Measurements from ENCODE around the gene WNT2B. TPM values are rescaled to one million over a fixed set of nuclear protein-coding genes. Genes with fewer than 3 reads are reported as not detected.

WNT2B gene
- total and polyA plus RNA-seq, 12 donors, result 0.46 to 3.3 (median 2.2) TPM

DNA sequence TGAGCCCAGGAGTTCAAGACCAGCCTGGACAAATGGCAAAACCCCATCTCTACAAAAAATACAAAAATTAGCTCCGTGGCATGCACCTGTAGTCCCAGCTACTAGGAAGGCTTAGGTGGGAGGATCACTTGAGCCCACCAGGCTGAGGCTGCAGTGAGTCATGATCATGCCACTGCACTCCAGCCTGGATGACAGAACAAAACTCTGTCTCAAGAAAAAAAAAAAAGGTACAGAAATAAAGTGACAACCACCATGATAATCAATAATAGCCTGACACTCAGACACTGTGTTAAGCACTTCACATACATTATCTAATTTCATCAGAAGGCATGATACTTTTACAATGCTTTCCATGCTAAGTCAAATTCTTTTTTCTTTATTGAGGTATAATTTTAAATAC lies 57.0 kb downstream of the WNT2B start:
- 96 to 100% methylated on average over 1 of the region's 1 CpG for WGBS, 2 donors
- DNase-seq (no peak), ATAC-seq (no peak)
- H3K9me3 ChIP-seq, result no peaks in the 10 kb centered on the region
- no peaks in the 10 kb centered on the region for H3K4me1 ChIP-seq
- no peaks in the 10 kb centered on the region for H3K27me3 ChIP-seq
- TF ChIP-seq, protein P1, sequence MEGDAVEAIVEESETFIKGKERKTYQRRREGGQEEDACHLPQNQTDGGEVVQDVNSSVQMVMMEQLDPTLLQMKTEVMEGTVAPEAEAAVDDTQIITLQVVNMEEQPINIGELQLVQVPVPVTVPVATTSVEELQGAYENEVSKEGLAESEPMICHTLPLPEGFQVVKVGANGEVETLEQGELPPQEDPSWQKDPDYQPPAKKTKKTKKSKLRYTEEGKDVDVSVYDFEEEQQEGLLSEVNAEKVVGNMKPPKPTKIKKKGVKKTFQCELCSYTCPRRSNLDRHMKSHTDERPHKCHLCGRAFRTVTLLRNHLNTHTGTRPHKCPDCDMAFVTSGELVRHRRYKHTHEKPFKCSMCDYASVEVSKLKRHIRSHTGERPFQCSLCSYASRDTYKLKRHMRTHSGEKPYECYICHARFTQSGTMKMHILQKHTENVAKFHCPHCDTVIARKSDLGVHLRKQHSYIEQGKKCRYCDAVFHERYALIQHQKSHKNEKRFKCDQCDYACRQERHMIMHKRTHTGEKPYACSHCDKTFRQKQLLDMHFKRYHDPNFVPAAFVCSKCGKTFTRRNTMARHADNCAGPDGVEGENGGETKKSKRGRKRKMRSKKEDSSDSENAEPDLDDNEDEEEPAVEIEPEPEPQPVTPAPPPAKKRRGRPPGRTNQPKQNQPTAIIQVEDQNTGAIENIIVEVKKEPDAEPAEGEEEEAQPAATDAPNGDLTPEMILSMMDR (IDR thresholded peaks at IDR 0.05), result no peak
- no peak overlapping the region for H3K4me3 ChIP-seq
- H3K36me3 ChIP-seq, result peaks cover 0 to 70% (median 0%) of the 10 kb centered on the region in 9 donors
- intact Hi-C loops (cut with DNase I), result loop anchor here in 1 of 10 donors (10.0 kb wide), 1 partner anchor 61 kb away; the partner anchor contains the start of gene WNT2B
- no peak overlapping the region for H3K27ac ChIP-seq

- WGBS, 2 donors, result 95 to 97% methylated on average over 8 of the region's 8 CpGs
- Histone ChIP-seq H3K27me3 (no peaks in the 10 kb centered on the region), H3K4me1 (no peaks in the 10 kb centered on the region), H3K27ac (no peak overlapping the region), H3K9me3 (no peaks in the 10 kb centered on the region), H3K36me3 (peaks cover 0 to 100% (median 48%) of the 10 kb centered on the region in 9 donors), H3K4me3 (no peak overlapping the region)
- DNase-seq, result no peak
- TF ChIP-seq, protein P1 (IDR thresholded peaks at IDR 0.05), result no peak
- no peak for ATAC-seq
- intact Hi-C loops (cut with DNase I), result no loop called here
Measured at GRCh38 chr1:112575154-112575804, 66.5 kb downstream of the WNT2B start.

- H3K4me1 ChIP-seq, result no peaks in the 10 kb centered on the region
- ATAC-seq (no peak), DNase-seq (no peak)
- peaks cover 0 to 100% (median 57%) of the 10 kb centered on the region in 9 donors for H3K36me3 ChIP-seq
- no peak overlapping the region for H3K4me3 ChIP-seq
- TF ChIP-seq, protein P1 (IDR thresholded peaks at IDR 0.05), result no peak
- no peaks in the 10 kb centered on the region for H3K9me3 ChIP-seq
- WGBS, 2 donors, result 97 to 98% methylated on average over 3 of the region's 3 CpGs
- intact Hi-C loops (cut with DNase I), result no loop called here
- H3K27me3 ChIP-seq, result no peaks in the 10 kb centered on the region
- no peak overlapping the region for H3K27ac ChIP-seq
Measured at GRCh38 chr1:112576240-112576639, 67.5 kb downstream of the WNT2B start.

Small RNA genes lying within 50 kb of the gene (microRNA-seq; reads per million reads assigned to microRNA genes)
- gene MIR4256, result 0 reads per million in 2 donors

Other genes starting within 250 kb of the WNT2B start
- gene CTTNBP2NL, start 112.8 kb upstream of the WNT2B start, total RNA-seq, result 10 to 100 TPM; 12.1 to 20.6 (median 17.5) TPM
- gene CTTNBP2NL, start 112.8 kb upstream of the WNT2B start, polyA plus RNA-seq, result 1 to 10 TPM; 3.9 to 6.7 TPM
- 10 to 100 TPM; 12.4 to 22.2 (median 14.0) TPM for gene ST7L, start 110.2 kb downstream of the WNT2B start, total RNA-seq
- gene ST7L, start 110.2 kb downstream of the WNT2B start, polyA plus RNA-seq, result 10 to 100 TPM in 1 of 2 donors, 1 to 10 TPM in 1; 9.2 to 11.3 TPM
- gene CAPZA1, start 110.9 kb downstream of the WNT2B start, total RNA-seq, result 10 to 100 TPM; 19.5 to 58.3 (median 23.2) TPM
- 10 to 100 TPM; 28.0 to 45.4 TPM for gene CAPZA1, start 110.9 kb downstream of the WNT2B start, polyA plus RNA-seq
- gene MOV10, start 165.7 kb downstream of the WNT2B start, total RNA-seq, result 10 to 100 TPM in 8 of 10 donors, 1 to 10 TPM in 2; 6.3 to 25.8 (median 13.9) TPM
- gene MOV10, start 165.7 kb downstream of the WNT2B start, polyA plus RNA-seq, result 10 to 100 TPM; 17.8 to 69.4 TPM
- 100 to 1,000 TPM; 115 to 225 (median 158) TPM for gene RHOC, start 198.2 kb downstream of the WNT2B start, total RNA-seq
- 100 to 1,000 TPM; 156 to 408 TPM for gene RHOC, start 198.2 kb downstream of the WNT2B start, polyA plus RNA-seq
- gene PPM1J, start 206.4 kb downstream of the WNT2B start, total RNA-seq, result 10 to 100 TPM in 1 of 10 donors, 1 to 10 TPM in 9; 5.8 to 11.0 (median 8.5) TPM
- gene PPM1J, start 206.4 kb downstream of the WNT2B start, polyA plus RNA-seq, result 1 to 10 TPM; 2.4 to 8.4 TPM